ENCODE results near the gene LGI4.

GRCh38 chr19:35165200-35166058, 30.6 kb upstream of the LGI4 start:
- TF ChIP-seq CTCF (IDR thresholded peaks at IDR 0.05; ENCODE audit: insufficient read depth, low read length, poor library complexity, severe bottlenecking) (no peak), EZH2phosphoT487 (conservative IDR thresholded peaks at IDR 0.05; ENCODE audit: low read length) (no peak)
